Tibial artery (tissue), 4 donors: ENCODE data around the gene MYO9B.
A peak's percentile ranks its signal among the peaks of the same experiment; 100 is the strongest.

Source experiments
- DNase-seq, 2 donors: peaks; one replicate each; pipeline ENCODE4 v3.0.0-alpha.2; 2019
- H3K27ac ChIP-seq, 2 donors: fragments of 200-600 bp; sonication (generic) in 1 of 2; 1 replicate in 1 of 2; 2 replicates in 1 of 2; pipeline ENCODE4 v1.5.1; 2018 to 2019; ENCODE audit warnings: mild to moderate bottlenecking in 1 of 2
- H3K27me3 ChIP-seq, 2 donors: fragments of 200-600 bp; sonication (generic) in 1 of 2; one replicate each; pipeline versions ENCODE4 v1.5.1 to v1.6.0; 2016 to 2019
- H3K36me3 ChIP-seq, 3 donors: fragments of 200-600 bp; sonication (generic) in 2 of 3; one replicate each; pipeline ENCODE4 v1.5.1; 2016 to 2019; ENCODE audit warnings: mild to moderate bottlenecking in 2 of 3
- H3K4me1 ChIP-seq, 4 donors: fragments of 200-600 bp; sonication (generic) in 2 of 4; 1 replicate in 3 of 4; 2 replicates in 1 of 4; pipeline ENCODE4 v1.5.1; 2016 to 2019
- H3K4me3 ChIP-seq, 2 donors: fragments of 200-600 bp; sonication (generic) in 1 of 2; 1 replicate in 1 of 2; 2 replicates in 1 of 2; pipeline ENCODE4 v1.5.1; 2018 to 2019; ENCODE audit warnings: mild to moderate bottlenecking in 2 of 2
- H3K9me3 ChIP-seq, 3 donors: fragments of 200-600 bp; sonication (generic) in 1 of 3; one replicate each; pipeline ENCODE4 v1.5.1; 2016 to 2019
- intact Hi-C: fragments of 100-400 bp; cut with DNase I; formaldehyde crosslinking; loops from one replicate; pipeline ENCODE4 v1.15.0; 2023; ENCODE audit warnings: low total_unique reads
- TF ChIP-seq, protein P1 (sequence below), 2 experiments: fragments of 200-600 bp in 1 of 2; fragments of 450-650 bp in 1 of 2; IDR thresholded peaks; one replicate each; pipeline ENCODE4 v1.5.1; 2017 to 2019; ENCODE audit warnings: antibody characterized with exemption in 2 of 2, mild to moderate bottlenecking in 1 of 2, moderate library complexity in 1 of 2

Gene MYO9B

GRCh38 chr19:17081672-17082630, 6.4 kb downstream of the MYO9B start:
- Histone ChIP-seq H3K4me3 (peak overlapping the region in 1 of 2 donors; percentile 19), H3K27me3 (no peaks in the 10 kb centered on the region), H3K27ac (peak overlapping the region; percentile 91 to 98), H3K36me3 (peaks cover 0 to 11% (median 6%) of the 10 kb centered on the region in 3 donors), H3K9me3 (no peaks in the 10 kb centered on the region), H3K4me1 (peaks cover 0 to 98% (median 59%) of the 10 kb centered on the region in 4 donors)
- intact Hi-C loops = no loop called here
- peak; percentile 82 to 89 for DNase-seq
- TF ChIP-seq, protein P1, sequence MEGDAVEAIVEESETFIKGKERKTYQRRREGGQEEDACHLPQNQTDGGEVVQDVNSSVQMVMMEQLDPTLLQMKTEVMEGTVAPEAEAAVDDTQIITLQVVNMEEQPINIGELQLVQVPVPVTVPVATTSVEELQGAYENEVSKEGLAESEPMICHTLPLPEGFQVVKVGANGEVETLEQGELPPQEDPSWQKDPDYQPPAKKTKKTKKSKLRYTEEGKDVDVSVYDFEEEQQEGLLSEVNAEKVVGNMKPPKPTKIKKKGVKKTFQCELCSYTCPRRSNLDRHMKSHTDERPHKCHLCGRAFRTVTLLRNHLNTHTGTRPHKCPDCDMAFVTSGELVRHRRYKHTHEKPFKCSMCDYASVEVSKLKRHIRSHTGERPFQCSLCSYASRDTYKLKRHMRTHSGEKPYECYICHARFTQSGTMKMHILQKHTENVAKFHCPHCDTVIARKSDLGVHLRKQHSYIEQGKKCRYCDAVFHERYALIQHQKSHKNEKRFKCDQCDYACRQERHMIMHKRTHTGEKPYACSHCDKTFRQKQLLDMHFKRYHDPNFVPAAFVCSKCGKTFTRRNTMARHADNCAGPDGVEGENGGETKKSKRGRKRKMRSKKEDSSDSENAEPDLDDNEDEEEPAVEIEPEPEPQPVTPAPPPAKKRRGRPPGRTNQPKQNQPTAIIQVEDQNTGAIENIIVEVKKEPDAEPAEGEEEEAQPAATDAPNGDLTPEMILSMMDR (IDR thresholded peaks at IDR 0.05) = no peak

- H3K9me3 ChIP-seq = no peaks in the 10 kb centered on the region
- H3K27me3 ChIP-seq = no peaks in the 10 kb centered on the region
- TF ChIP-seq, protein P1 (IDR thresholded peaks at IDR 0.05) = no peak
- no peak for DNase-seq
- H3K4me3 ChIP-seq = no peak overlapping the region
- H3K4me1 ChIP-seq = peaks cover 0 to 98% (median 53%) of the 10 kb centered on the region in 4 donors
- intact Hi-C loops = no loop called here
- H3K27ac ChIP-seq = peak overlapping the region; percentile 91 to 98
- H3K36me3 ChIP-seq = peaks cover 0 to 12% (median 6%) of the 10 kb centered on the region in 3 donors
These were observed 10.5 kb downstream of the MYO9B start for GRCh38 chr19:17086120-17086519.

DNA sequence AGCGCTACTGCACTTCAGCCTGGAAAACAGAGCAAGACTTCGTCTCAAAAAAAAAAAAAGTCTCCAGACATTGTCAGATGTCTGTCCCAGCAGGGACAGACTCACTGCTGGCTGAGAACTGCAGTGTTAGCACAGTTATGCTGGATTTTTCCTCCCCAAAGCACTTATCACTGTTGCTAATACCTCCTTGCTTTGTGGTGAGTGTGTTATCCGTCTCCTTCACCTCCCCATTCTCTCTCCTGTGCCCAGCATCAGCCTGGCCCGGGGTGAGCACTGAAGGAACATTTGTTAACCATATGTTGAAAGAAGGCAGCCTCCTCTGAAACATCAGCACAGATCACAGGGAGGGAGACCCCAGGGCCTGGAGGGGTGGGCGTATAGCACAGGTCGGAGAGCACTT, 11.3 kb downstream of the MYO9B start:
- intact Hi-C loops = no loop called here
- peaks cover 0 to 12% (median 6%) of the 10 kb centered on the region in 3 donors for H3K36me3 ChIP-seq

DNA sequence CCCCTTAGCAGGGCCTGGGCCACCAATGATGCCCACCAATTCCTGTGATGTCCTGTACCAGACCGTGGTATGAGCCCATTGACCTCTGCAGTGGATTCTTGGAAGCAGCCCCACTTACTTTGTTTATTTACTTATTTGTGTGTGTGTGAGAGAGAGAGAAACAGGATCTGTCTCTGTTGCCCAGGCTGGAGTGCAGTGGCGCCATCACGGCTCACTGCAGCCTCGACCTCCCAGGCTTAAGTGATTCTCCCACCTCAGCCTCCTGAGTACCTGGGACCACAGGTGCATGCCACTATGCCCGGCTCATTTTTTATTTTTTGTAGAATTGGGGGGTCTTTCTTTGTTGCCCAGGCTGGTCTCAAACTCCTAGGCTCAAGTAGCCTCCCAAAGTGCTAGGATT, 13.0 kb downstream of the MYO9B start:
- Histone ChIP-seq H3K27me3 (no peaks in the 10 kb centered on the region), H3K27ac (peak overlapping the region; percentile 91 to 98), H3K4me1 (peaks cover 0 to 89% (median 48%) of the 10 kb centered on the region in 4 donors), H3K9me3 (no peaks in the 10 kb centered on the region), H3K36me3 (peaks cover 0 to 12% (median 6%) of the 10 kb centered on the region in 3 donors), H3K4me3 (no peak overlapping the region)
- TF ChIP-seq, protein P1 (IDR thresholded peaks at IDR 0.05) = no peak
- intact Hi-C loops = no loop called here
- no peak for DNase-seq

More for the DNA sequence above, 11.3 kb downstream of the MYO9B start:
- H3K9me3 ChIP-seq = no peaks in the 10 kb centered on the region
- no peak overlapping the region for H3K4me3 ChIP-seq
- H3K27me3 ChIP-seq = no peaks in the 10 kb centered on the region
- peaks cover 0 to 98% (median 56%) of the 10 kb centered on the region in 4 donors for H3K4me1 ChIP-seq
- DNase-seq = no peak
- TF ChIP-seq, protein P1 (IDR thresholded peaks at IDR 0.05) = no peak
- peak overlapping the region; percentile 91 to 98 for H3K27ac ChIP-seq

DNA sequence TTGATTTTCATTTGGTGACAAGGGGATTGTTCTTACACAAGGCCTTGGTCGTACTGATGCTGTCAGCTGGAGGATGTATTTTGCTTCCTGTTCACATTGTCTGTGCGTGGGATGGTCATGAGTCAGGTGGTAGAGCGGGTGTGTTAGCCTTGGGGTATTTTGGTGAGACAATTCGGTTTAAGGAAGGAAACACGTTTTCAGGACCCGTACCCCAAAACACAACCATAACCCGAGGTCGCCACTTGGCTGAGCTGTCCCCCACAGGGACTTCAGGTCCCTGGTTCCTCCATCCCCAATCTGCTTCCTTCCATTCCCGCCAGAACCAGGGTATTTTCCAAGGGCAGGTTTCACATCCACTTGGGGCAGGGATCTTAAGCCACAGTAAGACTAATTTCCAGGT, 15.0 kb downstream of the MYO9B start:
- H3K4me3 ChIP-seq = no peak overlapping the region
- no peaks in the 10 kb centered on the region for H3K9me3 ChIP-seq
- TF ChIP-seq, protein P1 (IDR thresholded peaks at IDR 0.05) = no peak
- DNase-seq = no peak
- H3K4me1 ChIP-seq = peaks cover 0 to 89% (median 51%) of the 10 kb centered on the region in 4 donors
- H3K36me3 ChIP-seq = peaks cover 0 to 12% (median 6%) of the 10 kb centered on the region in 3 donors
- H3K27me3 ChIP-seq = no peaks in the 10 kb centered on the region
- peak overlapping the region; percentile 91 to 98 for H3K27ac ChIP-seq
- intact Hi-C loops = no loop called here
